Naive thymus-derived CD4-positive, alpha-beta T cell (primary cell): Measurements from ENCODE around the gene C14orf132. TPM values are rescaled to one million over a fixed set of nuclear protein-coding genes. Genes with fewer than 3 reads are reported as not detected.

Experiments
- ATAC-seq: fragments of 150-1000 bp; cut with Tn5 transposase; 2 replicates; pipeline ENCODE4 v1.10.0; 2021; ENCODE audit warnings: mild to moderate bottlenecking, moderate library complexity
- CTCF ChIA-PET: fragments of 350-600 bp; sonication (Branson Sonifier 250); formaldehyde crosslinking; loops from one replicate; lab custom pipeline; 2021; ENCODE audit warnings: antibody characterized with exemption; lab: Charles Lee
- POLR2A ChIA-PET: fragments of 350-600 bp; sonication (Branson Sonifier 250); formaldehyde crosslinking; loops from one replicate; lab custom pipeline; 2021; ENCODE audit warnings: antibody characterized with exemption, inconsistent platforms; lab: Charles Lee
- DNase-seq, 9 donors: peaks; one replicate each; pipeline versions ENCODE4 v3.0.0 to v3.0.0-alpha.2; 2020 to 2022; ENCODE audit warnings: mixed read lengths in 1 of 9
- H3K27ac ChIP-seq: one replicate; pipeline ENCODE4 v1.7.0; 2013; ENCODE audit warnings: mild to moderate bottlenecking, low read depth, low read length, moderate library complexity
- H3K27me3 ChIP-seq, 2 donors: one replicate each; pipeline ENCODE4 v1.7.0; 2013; ENCODE audit warnings: low read length in 2 of 2, mild to moderate bottlenecking in 2 of 2, moderate library complexity in 2 of 2; ENCODE audit not compliant: control insufficient read depth in 2 of 2, insufficient read depth in 2 of 2
- H3K36me3 ChIP-seq, 3 experiments: 1 replicate in 2 of 3; 2 replicates in 1 of 3; pipeline ENCODE4 v1.7.0; 2013; ENCODE audit warnings: low read length in 3 of 3, mild to moderate bottlenecking in 3 of 3, moderate library complexity in 1 of 3; ENCODE audit not compliant: insufficient read depth in 3 of 3, control insufficient read depth in 2 of 3
- H3K4me1 ChIP-seq, 2 donors: one replicate each; pipeline ENCODE4 v1.7.0; 2013; ENCODE audit warnings: low read length in 2 of 2, mild to moderate bottlenecking in 2 of 2, moderate library complexity in 1 of 2; ENCODE audit not compliant: control insufficient read depth in 2 of 2, insufficient read depth in 2 of 2
- H3K4me3 ChIP-seq: 2 replicates; pipeline ENCODE4 v1.7.0; 2013; ENCODE audit warnings: mild to moderate bottlenecking, low read length
- H3K9me3 ChIP-seq, 3 experiments: 1 replicate in 2 of 3; 2 replicates in 1 of 3; pipeline ENCODE4 v1.7.0; 2013; ENCODE audit warnings: low read length in 3 of 3; ENCODE audit not compliant: control insufficient read depth in 2 of 3
- H3K27ac Mint-ChIP-seq, 9 donors: one replicate each; pipeline ENCODE4 v1.8.0; 2020 to 2022; ENCODE audit warnings: mixed read lengths in 9 of 9, mild to moderate bottlenecking in 8 of 9, moderate library complexity in 5 of 9, inconsistent platforms in 2 of 9
- H3K27me3 Mint-ChIP-seq, 5 donors: one replicate each; pipeline ENCODE4 v1.8.0; 2021 to 2022; ENCODE audit warnings: mixed read lengths in 5 of 5, mild to moderate bottlenecking in 1 of 5
- H3K36me3 Mint-ChIP-seq, 5 donors: one replicate each; pipeline ENCODE4 v1.8.0; 2020 to 2022; ENCODE audit warnings: mixed read lengths in 5 of 5, mild to moderate bottlenecking in 3 of 5, inconsistent platforms in 1 of 5
- H3K4me1 Mint-ChIP-seq, 7 donors: one replicate each; pipeline ENCODE4 v1.8.0; 2020 to 2022; ENCODE audit warnings: mixed read lengths in 7 of 7, mild to moderate bottlenecking in 3 of 7, inconsistent platforms in 1 of 7
- H3K4me3 Mint-ChIP-seq, 10 donors: one replicate each; pipeline ENCODE4 v1.8.0; 2020 to 2022; ENCODE audit warnings: mild to moderate bottlenecking in 10 of 10, mixed read lengths in 10 of 10, moderate library complexity in 6 of 10, inconsistent platforms in 2 of 10
- H3K9me3 Mint-ChIP-seq, 11 donors: one replicate each; pipeline ENCODE4 v1.8.0; 2020 to 2022; ENCODE audit warnings: mixed read lengths in 11 of 11, mild to moderate bottlenecking in 4 of 11, inconsistent platforms in 1 of 11, moderate library complexity in 1 of 11
- intact Hi-C, 2 donors: fragments of 100-400 bp; cut with micrococcal nuclease; formaldehyde crosslinking; loops; one replicate each; pipeline ENCODE4 v1.15.1; 2023
- polyA plus RNA-seq, 2 donors: library from polyadenylated mRNA; unstranded; fragments of 300-500 nt; fragmentation: Illumina TruSeq; gene quantifications; one replicate each; pipeline ENCODE4 v1.2.3, GENCODE V29; 2021
- total RNA-seq, 6 experiments: library from RNA in 5 of 6; stranded (reverse) in 5 of 6; gene quantifications; 1 replicate in 5 of 6; 2 replicates in 1 of 6; pipeline ENCODE4 v1.2.3 and lab custom pipeline; 2021 to 2026

Gene C14orf132
- total and polyA plus RNA-seq, 7 experiments from 2014 or later, result 0.41 to 22.9 (median 7.2) TPM

GRCh38 chr14:96062506-96062905 is 23.3 kb downstream of the C14orf132 start:
- peaks cover 0 to 3% (median 0%) of the 10 kb centered on the region in 11 donors for H3K9me3 Mint-ChIP-seq
- ATAC-seq (no peak), DNase-seq (no peak)
- H3K4me1 ChIP-seq, result no peaks in the 10 kb centered on the region
- H3K27me3 ChIP-seq, result no peaks in the 10 kb centered on the region
- no peak overlapping the region for H3K27ac ChIP-seq
- peaks cover 0 to 22% (median 4%) of the 10 kb centered on the region in 5 donors for H3K27me3 Mint-ChIP-seq
- CTCF ChIA-PET, result no interaction called here
- intact Hi-C loops, result no loop called here
- H3K27ac Mint-ChIP-seq, result no peak overlapping the region
- H3K4me3 ChIP-seq, result no peak overlapping the region
- H3K4me3 Mint-ChIP-seq, result no peak overlapping the region
- no peaks in the 10 kb centered on the region for H3K9me3 ChIP-seq
- POLR2A ChIA-PET, result no interaction called here
- H3K36me3 ChIP-seq, result no peaks in the 10 kb centered on the region
- H3K4me1 Mint-ChIP-seq, result peaks cover 0 to 21% (median 4%) of the 10 kb centered on the region in 7 donors
- H3K36me3 Mint-ChIP-seq, result peaks cover 0 to 10% (median 0%) of the 10 kb centered on the region in 5 donors

- no peaks in the 10 kb centered on the region for H3K27me3 ChIP-seq
- no peaks in the 10 kb centered on the region for H3K4me1 ChIP-seq
- Mint-ChIP-seq H3K4me1 (peaks cover 0 to 18% (median 4%) of the 10 kb centered on the region in 7 donors), H3K9me3 (peaks cover 0 to 3% (median 0%) of the 10 kb centered on the region in 11 donors), H3K36me3 (peaks cover 0 to 5% (median 0%) of the 10 kb centered on the region in 5 donors), H3K4me3 (no peak overlapping the region), H3K27ac (peak overlapping the region in 1 of 9 donors; percentile 33), H3K27me3 (peaks cover 0 to 25% (median 4%) of the 10 kb centered on the region in 5 donors)
- no peak overlapping the region for H3K27ac ChIP-seq
- intact Hi-C loops, result no loop called here
- no peak for DNase-seq
- ChIA-PET CTCF (interaction anchor here (0.8 kb wide), 1 partner anchor 54 kb away, joined by 3 read pairs; no protein-coding TSS in a partner anchor), POLR2A (no interaction called here)
- H3K9me3 ChIP-seq, result no peaks in the 10 kb centered on the region
- H3K4me3 ChIP-seq, result no peak overlapping the region
- ATAC-seq, result no peak
- no peaks in the 10 kb centered on the region for H3K36me3 ChIP-seq
Observed at GRCh38 chr14:96064866-96065265, 25.7 kb downstream of the C14orf132 start.

- Histone ChIP-seq H3K9me3 (no peaks in the 10 kb centered on the region), H3K4me1 (no peaks in the 10 kb centered on the region), H3K36me3 (no peaks in the 10 kb centered on the region), H3K27me3 (no peaks in the 10 kb centered on the region), H3K4me3 (no peak overlapping the region), H3K27ac (no peak overlapping the region)
- Mint-ChIP-seq H3K36me3 (peaks cover 0 to 8% (median 0%) of the 10 kb centered on the region in 5 donors), H3K27me3 (peaks cover 0 to 31% (median 4%) of the 10 kb centered on the region in 5 donors), H3K4me3 (no peak overlapping the region), H3K4me1 (peaks cover 0 to 9% (median 4%) of the 10 kb centered on the region in 7 donors), H3K27ac (no peak overlapping the region), H3K9me3 (peaks cover 0 to 3% (median 0%) of the 10 kb centered on the region in 11 donors)
- CTCF ChIA-PET, result no interaction called here
- POLR2A ChIA-PET, result no interaction called here
- intact Hi-C loops, result no loop called here
- ATAC-seq, result no peak
- DNase-seq, result no peak
Observed at GRCh38 chr14:96065661-96066459, 26.7 kb downstream of the C14orf132 start.

GRCh38 chr14:96066976-96067375 is 27.8 kb downstream of the C14orf132 start:
- Histone ChIP-seq H3K27ac (no peak overlapping the region), H3K36me3 (no peaks in the 10 kb centered on the region), H3K9me3 (no peaks in the 10 kb centered on the region), H3K4me3 (no peak overlapping the region), H3K27me3 (no peaks in the 10 kb centered on the region), H3K4me1 (no peaks in the 10 kb centered on the region)
- Mint-ChIP-seq H3K4me1 (peaks cover 0 to 9% (median 4%) of the 10 kb centered on the region in 7 donors), H3K27ac (no peak overlapping the region), H3K9me3 (peaks cover 0 to 3% (median 0%) of the 10 kb centered on the region in 11 donors), H3K27me3 (peaks cover 0 to 28% (median 2%) of the 10 kb centered on the region in 5 donors), H3K36me3 (peaks cover 0 to 10% (median 0%) of the 10 kb centered on the region in 5 donors), H3K4me3 (no peak overlapping the region)
- ATAC-seq (no peak), DNase-seq (no peak)
- ChIA-PET CTCF (no interaction called here), POLR2A (no interaction called here)
- intact Hi-C loops, result no loop called here

- Histone ChIP-seq H3K4me3 (no peak overlapping the region), H3K27ac (no peak overlapping the region), H3K27me3 (no peaks in the 10 kb centered on the region), H3K36me3 (no peaks in the 10 kb centered on the region), H3K4me1 (no peaks in the 10 kb centered on the region), H3K9me3 (no peaks in the 10 kb centered on the region)
- no peak for ATAC-seq
- Mint-ChIP-seq H3K4me3 (no peak overlapping the region), H3K9me3 (peaks cover 0 to 6% (median 0%) of the 10 kb centered on the region in 11 donors), H3K27me3 (peaks cover 0 to 19% (median 3%) of the 10 kb centered on the region in 5 donors), H3K27ac (no peak overlapping the region), H3K36me3 (peaks cover 0 to 14% (median 4%) of the 10 kb centered on the region in 5 donors), H3K4me1 (peaks cover 0 to 9% (median 0%) of the 10 kb centered on the region in 7 donors)
- no peak for DNase-seq
- ChIA-PET POLR2A (no interaction called here), CTCF (no interaction called here)
- intact Hi-C loops, result no loop called here
Observed at GRCh38 chr14:96067985-96068930, 29.1 kb downstream of the C14orf132 start.

GRCh38 chr14:96069421-96069820 is 30.3 kb downstream of the C14orf132 start:
- peaks cover 0 to 6% (median 0%) of the 10 kb centered on the region in 11 donors for H3K9me3 Mint-ChIP-seq
- intact Hi-C loops, result no loop called here
- ChIA-PET CTCF (no interaction called here), POLR2A (no interaction called here)
- Histone ChIP-seq H3K4me1 (no peaks in the 10 kb centered on the region), H3K27me3 (no peaks in the 10 kb centered on the region), H3K27ac (no peak overlapping the region), H3K4me3 (no peak overlapping the region), H3K9me3 (no peaks in the 10 kb centered on the region), H3K36me3 (no peaks in the 10 kb centered on the region)
- peaks cover 0 to 5% (median 0%) of the 10 kb centered on the region in 7 donors for H3K4me1 Mint-ChIP-seq
- no peak for DNase-seq
- no peak overlapping the region for H3K4me3 Mint-ChIP-seq
- peaks cover 0 to 14% (median 4%) of the 10 kb centered on the region in 5 donors for H3K36me3 Mint-ChIP-seq
- no peak for ATAC-seq
- peaks cover 0 to 16% (median 4%) of the 10 kb centered on the region in 5 donors for H3K27me3 Mint-ChIP-seq
- no peak overlapping the region for H3K27ac Mint-ChIP-seq
